Parathyroid adenoma (tissue), 2 donors: ENCODE measurements around the gene UPK3A.

Experiments
- H2AFZ ChIP-seq: fragments of 300-600 bp; sonication (generic); one replicate; pipeline ENCODE4 v1.7.0; 2017; ENCODE audit warnings: antibody characterized with exemption, mild to moderate bottlenecking
- H3K27ac ChIP-seq: fragments of 300-600 bp; sonication (generic); one replicate; pipeline ENCODE4 v1.7.0; 2017
- H3K27me3 ChIP-seq: fragments of 300-600 bp; sonication (generic); one replicate; pipeline ENCODE4 v1.7.0; 2017; ENCODE audit warnings: low read length; ENCODE audit not compliant: control insufficient read depth, insufficient read depth
- H3K36me3 ChIP-seq: fragments of 300-600 bp; sonication (generic); one replicate; pipeline ENCODE4 v1.7.0; 2017; ENCODE audit warnings: low read length; ENCODE audit not compliant: control insufficient read depth, insufficient read depth
- H3K4me1 ChIP-seq: fragments of 300-600 bp; sonication (generic); one replicate; pipeline ENCODE4 v1.7.0; 2017; ENCODE audit warnings: control low read depth
- H3K4me2 ChIP-seq: fragments of 300-600 bp; sonication (generic); one replicate; pipeline ENCODE4 v1.7.0; 2017; ENCODE audit warnings: low read length
- H3K4me3 ChIP-seq: fragments of 300-600 bp; sonication (generic); one replicate; pipeline ENCODE4 v1.7.0; 2017; ENCODE audit warnings: low read depth, low read length
- H3K79me2 ChIP-seq: fragments of 300-600 bp; sonication (generic); one replicate; pipeline ENCODE4 v1.7.0; 2017; ENCODE audit warnings: control low read depth
- H3K9ac ChIP-seq: fragments of 300-600 bp; sonication (generic); one replicate; pipeline ENCODE4 v1.7.0; 2017; ENCODE audit warnings: mild to moderate bottlenecking
- H3K9me3 ChIP-seq: fragments of 300-600 bp; sonication (generic); one replicate; pipeline ENCODE4 v1.7.0; 2017; ENCODE audit warnings: low read length; ENCODE audit not compliant: control insufficient read depth
- CTCF ChIP-seq: fragments of 300-600 bp; sonication (generic); IDR thresholded peaks from one replicate; pipeline ENCODE4 v1.7.0; 2017; ENCODE audit warnings: antibody characterized with exemption, mild to moderate bottlenecking
- donor health status: primary hyperparathyroidism.

Gene UPK3A

DNA sequence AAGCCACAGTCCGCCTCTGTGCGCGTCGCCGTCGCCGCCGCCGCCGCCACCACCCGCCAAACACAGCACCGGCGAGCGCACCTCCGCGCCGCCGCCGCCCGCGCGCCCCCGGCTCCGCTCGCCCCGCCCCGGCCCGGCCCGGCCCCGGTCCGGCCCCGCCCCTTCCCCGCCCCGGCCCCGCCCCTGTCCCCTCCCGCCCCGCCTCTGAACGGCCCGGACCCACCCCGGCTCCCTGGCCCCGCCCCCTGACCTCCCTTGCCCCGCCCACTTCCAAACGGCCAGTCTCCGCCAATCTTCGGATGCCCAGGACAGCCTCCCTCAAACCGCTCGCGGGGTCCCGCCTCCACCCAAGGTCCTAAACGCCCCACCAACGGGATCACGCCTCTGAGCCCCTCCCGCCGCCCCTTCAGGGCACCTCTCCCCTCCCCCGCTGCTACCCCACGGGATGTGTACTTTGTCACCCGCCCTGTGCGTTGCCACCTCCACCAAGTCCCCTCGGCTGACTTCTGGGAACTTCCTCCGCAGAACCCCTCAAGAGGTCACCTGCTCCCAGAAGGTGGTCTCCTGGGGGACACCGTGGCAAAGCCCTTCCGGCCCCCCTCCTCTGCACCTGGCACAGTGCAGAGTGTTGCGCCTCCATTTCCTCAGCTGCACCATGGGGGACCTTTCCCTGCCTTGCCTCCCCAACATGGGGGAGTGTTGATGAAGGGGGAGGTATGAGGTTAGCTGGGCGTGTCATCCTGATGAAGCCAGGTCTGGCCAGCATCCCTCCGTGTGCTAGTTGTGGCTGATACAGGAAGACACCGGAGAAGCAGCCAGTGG, 43.7 kb upstream of the UPK3A start, which contains the start of gene KIAA0930:
Gene KIAA0930 (minus strand): TSS at position 85 of the 822 bp plus-strand sequence. CDS start 191 bp downstream, outside the sequence.
- Histone ChIP-seq H3K4me3 (peak within 1 kb of the TSS; percentile 61), H3K27me3 (no peaks in the 10 kb centered on the region), H2AFZ (peak within 1 kb of the TSS; percentile 78), H3K4me2 (peak within 1 kb of the TSS; percentile 78), H3K27ac (peak within 1 kb of the TSS; percentile 19), H3K79me2 (peaks cover 5% of the 10 kb centered on the region), H3K9ac (no peak within 1 kb of the TSS), H3K9me3 (no peaks in the 10 kb centered on the region), H3K36me3 (no peaks in the 10 kb centered on the region), H3K4me1 (peaks cover 17% of the 10 kb centered on the region)
- TF ChIP-seq CTCF, result no peak

- Histone ChIP-seq H3K4me1 (peaks cover 13% of the 10 kb centered on the region), H3K4me3 (no peak overlapping the region), H3K27ac (no peak overlapping the region), H3K79me2 (no peaks in the 10 kb centered on the region), H3K9me3 (no peaks in the 10 kb centered on the region), H3K27me3 (no peaks in the 10 kb centered on the region), H2AFZ (no peak overlapping the region), H3K36me3 (no peaks in the 10 kb centered on the region), H3K9ac (no peak overlapping the region), H3K4me2 (no peak overlapping the region)
- TF ChIP-seq CTCF, result no peak
These were observed 42.0 kb upstream of the UPK3A start for GRCh38 chr22:45242778-45243191.

GRCh38 chr22:45244916-45245315, 39.8 kb upstream of the UPK3A start:
- Histone ChIP-seq H2AFZ (no peak overlapping the region), H3K4me1 (peaks cover 1% of the 10 kb centered on the region), H3K36me3 (no peaks in the 10 kb centered on the region), H3K27me3 (no peaks in the 10 kb centered on the region), H3K9ac (no peak overlapping the region), H3K9me3 (no peaks in the 10 kb centered on the region), H3K27ac (no peak overlapping the region), H3K4me2 (no peak overlapping the region), H3K79me2 (no peaks in the 10 kb centered on the region), H3K4me3 (no peak overlapping the region)
- no peak for TF ChIP-seq CTCF

DNA sequence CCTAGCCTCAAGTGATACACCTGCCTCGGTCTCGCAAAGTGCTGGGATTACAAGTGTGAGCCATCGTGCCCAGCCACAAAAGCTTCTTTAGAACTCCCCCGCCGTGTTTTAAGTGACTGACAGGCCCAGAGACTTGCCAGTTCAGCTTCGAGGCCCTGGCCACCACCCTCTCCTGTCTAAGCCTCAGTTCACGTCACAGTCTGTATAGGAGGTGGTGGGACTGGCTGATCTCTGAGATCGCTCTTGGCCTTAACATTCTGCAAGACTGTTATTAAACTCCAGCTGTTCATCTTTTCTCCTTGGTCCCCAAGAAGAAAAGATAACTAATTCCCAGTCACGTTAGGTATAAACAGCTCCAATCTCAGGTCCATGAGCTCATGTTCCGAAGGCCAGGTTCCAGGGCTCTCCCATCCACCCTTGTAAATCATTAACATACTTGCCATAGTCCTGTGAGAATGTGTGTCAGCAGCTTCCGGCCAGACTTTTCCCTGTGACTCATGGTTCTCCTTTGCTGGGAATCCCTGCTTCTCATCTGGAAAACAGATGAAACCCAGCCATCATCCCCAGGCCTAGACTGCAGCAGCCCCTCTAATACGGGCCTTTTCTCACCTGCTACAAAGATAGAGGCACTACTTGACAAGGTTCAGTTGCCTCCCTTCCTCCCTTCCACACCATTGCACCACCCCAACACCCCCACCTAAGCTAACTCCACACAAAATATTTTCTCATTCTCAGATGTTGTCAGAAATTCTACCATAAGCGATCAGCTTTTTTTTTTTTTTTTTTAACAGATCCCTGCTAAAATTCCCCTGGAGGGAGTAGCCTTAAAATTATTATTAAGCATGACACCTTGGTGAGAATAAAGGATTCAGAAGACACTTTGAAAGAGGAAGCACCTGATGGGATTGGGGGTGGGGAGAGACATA, 38.4 kb upstream of the UPK3A start:
- H2AFZ ChIP-seq, result no peak overlapping the region
- no peak overlapping the region for H3K4me2 ChIP-seq
- no peak overlapping the region for H3K4me3 ChIP-seq
- no peak overlapping the region for H3K27ac ChIP-seq
- H3K36me3 ChIP-seq, result no peaks in the 10 kb centered on the region
- H3K79me2 ChIP-seq, result no peaks in the 10 kb centered on the region
- no peaks in the 10 kb centered on the region for H3K4me1 ChIP-seq
- H3K9me3 ChIP-seq, result no peaks in the 10 kb centered on the region
- no peaks in the 10 kb centered on the region for H3K27me3 ChIP-seq
- no peak for TF ChIP-seq CTCF
- no peak overlapping the region for H3K9ac ChIP-seq
